ENCODE data around the gene MAP3K21.

- no peak for TF ChIP-seq CTCF (conservative IDR thresholded peaks at IDR 0.05)
- no peak for TF ChIP-seq EZH2 (IDR thresholded peaks at IDR 0.05; ENCODE audit: low read depth)
Measured at GRCh38 chr1:233293556-233294446, 33.7 kb upstream of the MAP3K21 start.

All from PC-9 (cell line).